ENCODE measurements around the gene SPINK4. TPM values are rescaled to one million over a fixed set of nuclear protein-coding genes. Genes with fewer than 3 reads are reported as not detected.

Gene SPINK4
- polyA plus RNA-seq, 1 donor (not counting 4 experiments of a cell fraction or from before 2014, with no cell fraction given) = not detected

- Histone ChIP-seq H3K9me3 (ENCODE audit: control insufficient read depth, low read depth, low read length) (no peaks in the 10 kb centered on the region), H3K27ac (ENCODE audit: control insufficient read depth, insufficient read depth, low read length) (no peak overlapping the region), H3K36me3 (ENCODE audit: control insufficient read depth in 2 of 2, extremely low read depth in 1 of 2, insufficient read depth in 2 of 2, low read length in 2 of 2) (no peaks in the 10 kb centered on the region), H3K4me1 (ENCODE audit: control insufficient read depth, extremely low read depth, insufficient read depth, low read length) (peaks cover 27% of the 10 kb centered on the region), H3K79me2 (ENCODE audit: control insufficient read depth, insufficient read depth, low read length) (no peaks in the 10 kb centered on the region), H4K20me1 (ENCODE audit: control insufficient read depth, extremely low read depth, insufficient read depth, low read length) (no peaks in the 10 kb centered on the region), H2AFZ (ENCODE audit: control insufficient read depth, low read length) (no peak overlapping the region), H3K4me2 (ENCODE audit: control insufficient read depth, extremely low read depth, insufficient read depth, low read depth, low read length) (no peak overlapping the region), H3K27me3 (ENCODE audit: control insufficient read depth, extremely low read depth, insufficient read depth, low read length) (no peaks in the 10 kb centered on the region), H3K9ac (ENCODE audit: control insufficient read depth, extremely low read depth, insufficient read depth, low read length) (no peak overlapping the region), H3K9me1 (ENCODE audit: control insufficient read depth, extremely low read depth, insufficient read depth, low read length) (no peaks in the 10 kb centered on the region), H3K4me3 (ENCODE audit: control insufficient read depth in 2 of 3, extremely low read depth in 1 of 3, insufficient read depth in 2 of 3, low read depth in 1 of 3, low read length in 3 of 3) (no peak overlapping the region)
- dilution Hi-C loops (cut with MboI; ENCODE audit: extremely low pct_ligation_motif_present, low sequenced_read_pairs) = no loop called here
- DNase-seq (ENCODE audit: low read depth, low spot score) (no peak), FAIRE-seq (no peak)
- TF ChIP-seq CTCF (optimal IDR thresholded peaks at IDR 0.05 in 1 of 3, IDR thresholded peaks at IDR 0.05 in 1 of 3, conservative IDR thresholded peaks at IDR 0.05 in 1 of 3; ENCODE audit: extremely low read depth in 1 of 3, insufficient read depth in 2 of 3, low read length in 3 of 3) (no peak), EZH2 (IDR thresholded peaks at IDR 0.05; ENCODE audit: low read length) (no peak)
Observed at GRCh38 chr9:33202018-33202417, 37.9 kb upstream of the SPINK4 start.

GRCh38 chr9:33202552-33203201 lies 37.3 kb upstream of the SPINK4 start:
- Histone ChIP-seq H3K4me2 (ENCODE audit: control insufficient read depth, extremely low read depth, insufficient read depth, low read depth, low read length) (no peak overlapping the region), H3K36me3 (ENCODE audit: control insufficient read depth in 2 of 2, extremely low read depth in 1 of 2, insufficient read depth in 2 of 2, low read length in 2 of 2) (no peaks in the 10 kb centered on the region), H4K20me1 (ENCODE audit: control insufficient read depth, extremely low read depth, insufficient read depth, low read length) (no peaks in the 10 kb centered on the region), H3K9me1 (ENCODE audit: control insufficient read depth, extremely low read depth, insufficient read depth, low read length) (no peaks in the 10 kb centered on the region), H3K27ac (ENCODE audit: control insufficient read depth, insufficient read depth, low read length) (peak overlapping the region; percentile 7), H3K4me3 (ENCODE audit: control insufficient read depth in 2 of 3, extremely low read depth in 1 of 3, insufficient read depth in 2 of 3, low read depth in 1 of 3, low read length in 3 of 3) (no peak overlapping the region), H2AFZ (ENCODE audit: control insufficient read depth, low read length) (peak overlapping the region; percentile 58), H3K9ac (ENCODE audit: control insufficient read depth, extremely low read depth, insufficient read depth, low read length) (no peak overlapping the region), H3K4me1 (ENCODE audit: control insufficient read depth, extremely low read depth, insufficient read depth, low read length) (peaks cover 24% of the 10 kb centered on the region), H3K9me3 (ENCODE audit: control insufficient read depth, low read depth, low read length) (no peaks in the 10 kb centered on the region), H3K27me3 (ENCODE audit: control insufficient read depth, extremely low read depth, insufficient read depth, low read length) (no peaks in the 10 kb centered on the region), H3K79me2 (ENCODE audit: control insufficient read depth, insufficient read depth, low read length) (no peaks in the 10 kb centered on the region)
- dilution Hi-C loops (cut with MboI; ENCODE audit: extremely low pct_ligation_motif_present, low sequenced_read_pairs) = no loop called here
- DNase-seq (ENCODE audit: low read depth, low spot score) = no peak
- no peak for TF ChIP-seq EZH2 (IDR thresholded peaks at IDR 0.05; ENCODE audit: low read length)
- TF ChIP-seq CTCF (optimal IDR thresholded peaks at IDR 0.05 in 1 of 3, IDR thresholded peaks at IDR 0.05 in 1 of 3, conservative IDR thresholded peaks at IDR 0.05 in 1 of 3; ENCODE audit: extremely low read depth in 1 of 3, insufficient read depth in 2 of 3, low read length in 3 of 3) = no peak
- FAIRE-seq = no peak
